ENCODE data around the gene SLC22A7. TPM values are rescaled to one million over a fixed set of nuclear protein-coding genes. Genes with fewer than 3 reads are reported as not detected.

SLC22A7 gene
- total and polyA plus RNA-seq, 4 donors, result 143 to 495 (median 228) TPM

DNA sequence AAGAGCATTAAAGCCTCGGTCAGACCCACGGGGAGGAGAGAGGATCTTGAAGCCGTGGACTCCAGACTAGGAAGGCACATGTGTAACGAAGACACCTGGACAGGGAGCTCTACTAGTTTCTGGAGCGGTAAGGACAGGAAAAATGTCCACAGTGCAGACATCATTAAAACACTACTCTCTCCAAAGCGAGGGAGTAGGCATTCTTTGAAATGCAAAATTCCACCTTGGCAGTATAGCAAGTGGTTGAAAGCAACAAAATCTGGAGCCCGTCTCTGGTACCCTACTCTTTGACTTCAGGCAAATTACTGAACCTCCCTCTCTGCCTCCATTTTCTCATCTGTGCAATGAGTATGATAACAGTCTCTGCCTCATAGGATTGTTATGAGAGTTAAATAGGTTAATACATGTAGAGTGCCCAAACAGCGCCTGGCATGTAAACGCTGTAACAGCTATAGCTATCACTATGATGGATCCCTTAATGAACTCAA lies 11.0 kb downstream of the SLC22A7 start:
- no peak for DNase-seq (ENCODE audit: low spot score)
- Histone ChIP-seq H3K4me3 (ENCODE audit: low read depth in 1 of 3, low read length in 3 of 3) (peak overlapping the region in 2 of 3 donors; percentile 22 to 47), H3K4me1 (ENCODE audit: control insufficient read depth in 4 of 4, insufficient read depth in 4 of 4, low read length in 3 of 4) (peaks cover 4 to 24% (median 14%) of the 10 kb centered on the region in 4 donors), H3K9me3 (ENCODE audit: control insufficient read depth in 4 of 4, low read length in 3 of 4) (no peaks in the 10 kb centered on the region), H3K27ac (ENCODE audit: low read depth in 1 of 2, low read length in 2 of 2) (peak overlapping the region in 1 of 2 donors; percentile 60), H3K9ac (ENCODE audit: low read depth in 1 of 2, low read length in 2 of 2) (no peak overlapping the region), H3K27me3 (ENCODE audit: control insufficient read depth in 4 of 4, insufficient read depth in 4 of 4, low read length in 3 of 4) (no peaks in the 10 kb centered on the region), H3K36me3 (ENCODE audit: control insufficient read depth in 4 of 4, insufficient read depth in 3 of 4, low read depth in 1 of 4, low read length in 3 of 4) (peaks cover 0 to 7% (median 2%) of the 10 kb centered on the region in 4 donors)
- TF ChIP-seq GABPA (IDR thresholded peaks at IDR 0.05 in 1 of 2, conservative IDR thresholded peaks at IDR 0.05 in 1 of 2), result no peak
- no peak for TF ChIP-seq JUND (IDR thresholded peaks at IDR 0.05)
- TF ChIP-seq TAF1 (conservative IDR thresholded peaks at IDR 0.05), result no peak
- TF ChIP-seq HNF4A (conservative IDR thresholded peaks at IDR 0.05), result no peak
- TF ChIP-seq, protein P1, sequence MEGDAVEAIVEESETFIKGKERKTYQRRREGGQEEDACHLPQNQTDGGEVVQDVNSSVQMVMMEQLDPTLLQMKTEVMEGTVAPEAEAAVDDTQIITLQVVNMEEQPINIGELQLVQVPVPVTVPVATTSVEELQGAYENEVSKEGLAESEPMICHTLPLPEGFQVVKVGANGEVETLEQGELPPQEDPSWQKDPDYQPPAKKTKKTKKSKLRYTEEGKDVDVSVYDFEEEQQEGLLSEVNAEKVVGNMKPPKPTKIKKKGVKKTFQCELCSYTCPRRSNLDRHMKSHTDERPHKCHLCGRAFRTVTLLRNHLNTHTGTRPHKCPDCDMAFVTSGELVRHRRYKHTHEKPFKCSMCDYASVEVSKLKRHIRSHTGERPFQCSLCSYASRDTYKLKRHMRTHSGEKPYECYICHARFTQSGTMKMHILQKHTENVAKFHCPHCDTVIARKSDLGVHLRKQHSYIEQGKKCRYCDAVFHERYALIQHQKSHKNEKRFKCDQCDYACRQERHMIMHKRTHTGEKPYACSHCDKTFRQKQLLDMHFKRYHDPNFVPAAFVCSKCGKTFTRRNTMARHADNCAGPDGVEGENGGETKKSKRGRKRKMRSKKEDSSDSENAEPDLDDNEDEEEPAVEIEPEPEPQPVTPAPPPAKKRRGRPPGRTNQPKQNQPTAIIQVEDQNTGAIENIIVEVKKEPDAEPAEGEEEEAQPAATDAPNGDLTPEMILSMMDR (IDR thresholded peaks at IDR 0.05; ENCODE audit: low read depth, low read length, missing input control), result no peak
- no peak for TF ChIP-seq HNF4G (IDR thresholded peaks at IDR 0.05)
- no peak for TF ChIP-seq FOXA1 (IDR thresholded peaks at IDR 0.05)
- no peak for TF ChIP-seq EGR1 (IDR thresholded peaks at IDR 0.05; ENCODE audit: low read depth in 2 of 2)
- TF ChIP-seq RXRA (IDR thresholded peaks at IDR 0.05), result no peak
- TF ChIP-seq, protein P2, sequence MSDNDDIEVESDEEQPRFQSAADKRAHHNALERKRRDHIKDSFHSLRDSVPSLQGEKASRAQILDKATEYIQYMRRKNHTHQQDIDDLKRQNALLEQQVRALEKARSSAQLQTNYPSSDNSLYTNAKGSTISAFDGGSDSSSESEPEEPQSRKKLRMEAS (IDR thresholded peaks at IDR 0.05), result no peak
- TF ChIP-seq, protein P3, sequence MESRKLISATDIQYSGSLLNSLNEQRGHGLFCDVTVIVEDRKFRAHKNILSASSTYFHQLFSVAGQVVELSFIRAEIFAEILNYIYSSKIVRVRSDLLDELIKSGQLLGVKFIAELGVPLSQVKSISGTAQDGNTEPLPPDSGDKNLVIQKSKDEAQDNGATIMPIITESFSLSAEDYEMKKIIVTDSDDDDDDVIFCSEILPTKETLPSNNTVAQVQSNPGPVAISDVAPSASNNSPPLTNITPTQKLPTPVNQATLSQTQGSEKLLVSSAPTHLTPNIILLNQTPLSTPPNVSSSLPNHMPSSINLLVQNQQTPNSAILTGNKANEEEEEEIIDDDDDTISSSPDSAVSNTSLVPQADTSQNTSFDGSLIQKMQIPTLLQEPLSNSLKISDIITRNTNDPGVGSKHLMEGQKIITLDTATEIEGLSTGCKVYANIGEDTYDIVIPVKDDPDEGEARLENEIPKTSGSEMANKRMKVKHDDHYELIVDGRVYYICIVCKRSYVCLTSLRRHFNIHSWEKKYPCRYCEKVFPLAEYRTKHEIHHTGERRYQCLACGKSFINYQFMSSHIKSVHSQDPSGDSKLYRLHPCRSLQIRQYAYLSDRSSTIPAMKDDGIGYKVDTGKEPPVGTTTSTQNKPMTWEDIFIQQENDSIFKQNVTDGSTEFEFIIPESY (IDR thresholded peaks at IDR 0.05), result no peak
- no peak for TF ChIP-seq SP1 (IDR thresholded peaks at IDR 0.05)
- TF ChIP-seq YY1 (IDR thresholded peaks at IDR 0.05), result no peak
- TF ChIP-seq NR2F2 (IDR thresholded peaks at IDR 0.05), result no peak
- WGBS, result 33% methylated on average over 9 of the region's 9 CpGs

DNA sequence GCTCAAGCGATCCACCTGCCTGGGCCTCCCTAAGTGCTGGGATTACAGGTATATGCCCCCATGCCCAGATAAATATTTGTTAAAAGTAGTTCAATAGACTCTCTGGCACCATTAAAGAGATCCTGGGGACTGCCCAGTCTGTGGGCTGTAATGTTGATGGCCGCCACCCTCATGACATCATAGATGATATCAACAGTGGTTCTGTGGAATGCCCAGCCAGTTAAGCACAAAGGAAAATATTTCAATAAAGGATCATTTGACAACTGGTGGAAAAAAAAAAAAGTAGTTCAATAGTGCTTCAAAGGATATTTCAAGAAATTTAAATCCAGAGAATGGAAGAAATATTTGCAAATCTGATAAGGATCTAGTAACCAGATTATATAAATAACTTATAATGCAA lies 12.1 kb downstream of the SLC22A7 start:
- H3K9ac ChIP-seq (ENCODE audit: low read depth in 1 of 2, low read length in 2 of 2), result no peak overlapping the region
- no peaks in the 10 kb centered on the region for H3K9me3 ChIP-seq (ENCODE audit: control insufficient read depth in 4 of 4, low read length in 3 of 4)
- 42% methylated on average over 2 of the region's 2 CpGs for WGBS
- no peaks in the 10 kb centered on the region for H3K27me3 ChIP-seq (ENCODE audit: control insufficient read depth in 4 of 4, insufficient read depth in 4 of 4, low read length in 3 of 4)
- H3K4me1 ChIP-seq (ENCODE audit: control insufficient read depth in 4 of 4, insufficient read depth in 4 of 4, low read length in 3 of 4), result peaks cover 4 to 20% (median 11%) of the 10 kb centered on the region in 4 donors
- no peak overlapping the region for H3K4me3 ChIP-seq (ENCODE audit: low read depth in 1 of 3, low read length in 3 of 3)
- no peak for TF ChIP-seq JUND (IDR thresholded peaks at IDR 0.05)
- no peak for TF ChIP-seq FOXA1 (IDR thresholded peaks at IDR 0.05)
- no peak for TF ChIP-seq RAD21 (IDR thresholded peaks at IDR 0.05)
- no peak for TF ChIP-seq FOXA2 (IDR thresholded peaks at IDR 0.05)
- no peak for TF ChIP-seq RXRA (IDR thresholded peaks at IDR 0.05)
- TF ChIP-seq, protein P4, sequence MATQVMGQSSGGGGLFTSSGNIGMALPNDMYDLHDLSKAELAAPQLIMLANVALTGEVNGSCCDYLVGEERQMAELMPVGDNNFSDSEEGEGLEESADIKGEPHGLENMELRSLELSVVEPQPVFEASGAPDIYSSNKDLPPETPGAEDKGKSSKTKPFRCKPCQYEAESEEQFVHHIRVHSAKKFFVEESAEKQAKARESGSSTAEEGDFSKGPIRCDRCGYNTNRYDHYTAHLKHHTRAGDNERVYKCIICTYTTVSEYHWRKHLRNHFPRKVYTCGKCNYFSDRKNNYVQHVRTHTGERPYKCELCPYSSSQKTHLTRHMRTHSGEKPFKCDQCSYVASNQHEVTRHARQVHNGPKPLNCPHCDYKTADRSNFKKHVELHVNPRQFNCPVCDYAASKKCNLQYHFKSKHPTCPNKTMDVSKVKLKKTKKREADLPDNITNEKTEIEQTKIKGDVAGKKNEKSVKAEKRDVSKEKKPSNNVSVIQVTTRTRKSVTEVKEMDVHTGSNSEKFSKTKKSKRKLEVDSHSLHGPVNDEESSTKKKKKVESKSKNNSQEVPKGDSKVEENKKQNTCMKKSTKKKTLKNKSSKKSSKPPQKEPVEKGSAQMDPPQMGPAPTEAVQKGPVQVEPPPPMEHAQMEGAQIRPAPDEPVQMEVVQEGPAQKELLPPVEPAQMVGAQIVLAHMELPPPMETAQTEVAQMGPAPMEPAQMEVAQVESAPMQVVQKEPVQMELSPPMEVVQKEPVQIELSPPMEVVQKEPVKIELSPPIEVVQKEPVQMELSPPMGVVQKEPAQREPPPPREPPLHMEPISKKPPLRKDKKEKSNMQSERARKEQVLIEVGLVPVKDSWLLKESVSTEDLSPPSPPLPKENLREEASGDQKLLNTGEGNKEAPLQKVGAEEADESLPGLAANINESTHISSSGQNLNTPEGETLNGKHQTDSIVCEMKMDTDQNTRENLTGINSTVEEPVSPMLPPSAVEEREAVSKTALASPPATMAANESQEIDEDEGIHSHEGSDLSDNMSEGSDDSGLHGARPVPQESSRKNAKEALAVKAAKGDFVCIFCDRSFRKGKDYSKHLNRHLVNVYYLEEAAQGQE (IDR thresholded peaks at IDR 0.05), result no peak
- no peak for TF ChIP-seq HNF4A (conservative IDR thresholded peaks at IDR 0.05)
- H3K36me3 ChIP-seq (ENCODE audit: control insufficient read depth in 4 of 4, insufficient read depth in 3 of 4, low read depth in 1 of 4, low read length in 3 of 4), result no peaks in the 10 kb centered on the region
- DNase-seq (ENCODE audit: low spot score), result no peak
- H3K27ac ChIP-seq (ENCODE audit: low read depth in 1 of 2, low read length in 2 of 2), result no peak overlapping the region

Data from liver (tissue), 9 donors.